Keratinocyte (primary cell): Measurements from ENCODE around the gene GSTA5.

Source experiments
- EZH2 ChIP-seq: IDR thresholded peaks from one replicate; pipeline ENCODE4 v1.6.1; 2012; ENCODE audit warnings: inconsistent platforms, mild to moderate bottlenecking, low read length, moderate library complexity
- TF ChIP-seq, protein P1 (sequence below), 3 experiments: IDR thresholded peaks in 1 of 3; conservative IDR thresholded peaks in 1 of 3; optimal IDR thresholded peaks in 1 of 3; 2 replicates in 2 of 3; 3 replicates in 1 of 3; pipeline versions ENCODE3 to v1.5.1; 2011; ENCODE audit warnings: low read length in 3 of 3, mild to moderate bottlenecking in 3 of 3, moderate library complexity in 2 of 3, control low read depth in 1 of 3, inconsistent platforms in 1 of 3; ENCODE audit not compliant: insufficient read depth in 2 of 3; ENCODE audit errors: extremely low read depth in 1 of 3

DNA sequence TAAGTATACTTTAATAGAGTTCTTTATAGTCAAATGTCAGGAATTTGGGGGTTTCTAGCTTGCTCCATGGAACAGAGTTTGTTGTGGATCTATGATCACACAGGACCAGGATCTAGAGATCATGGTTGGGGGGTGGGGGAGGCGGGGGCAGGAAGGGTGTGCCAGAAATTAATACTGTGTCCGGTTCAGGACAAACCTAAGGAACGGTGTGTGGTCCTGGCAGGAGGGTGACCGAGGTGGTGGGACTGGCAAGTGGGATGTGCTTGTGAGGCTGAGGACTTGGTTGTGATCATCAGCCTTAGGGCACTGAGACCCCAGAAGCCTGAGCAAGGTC is 41.0 kb upstream of the GSTA5 start:
- TF ChIP-seq, protein P1, sequence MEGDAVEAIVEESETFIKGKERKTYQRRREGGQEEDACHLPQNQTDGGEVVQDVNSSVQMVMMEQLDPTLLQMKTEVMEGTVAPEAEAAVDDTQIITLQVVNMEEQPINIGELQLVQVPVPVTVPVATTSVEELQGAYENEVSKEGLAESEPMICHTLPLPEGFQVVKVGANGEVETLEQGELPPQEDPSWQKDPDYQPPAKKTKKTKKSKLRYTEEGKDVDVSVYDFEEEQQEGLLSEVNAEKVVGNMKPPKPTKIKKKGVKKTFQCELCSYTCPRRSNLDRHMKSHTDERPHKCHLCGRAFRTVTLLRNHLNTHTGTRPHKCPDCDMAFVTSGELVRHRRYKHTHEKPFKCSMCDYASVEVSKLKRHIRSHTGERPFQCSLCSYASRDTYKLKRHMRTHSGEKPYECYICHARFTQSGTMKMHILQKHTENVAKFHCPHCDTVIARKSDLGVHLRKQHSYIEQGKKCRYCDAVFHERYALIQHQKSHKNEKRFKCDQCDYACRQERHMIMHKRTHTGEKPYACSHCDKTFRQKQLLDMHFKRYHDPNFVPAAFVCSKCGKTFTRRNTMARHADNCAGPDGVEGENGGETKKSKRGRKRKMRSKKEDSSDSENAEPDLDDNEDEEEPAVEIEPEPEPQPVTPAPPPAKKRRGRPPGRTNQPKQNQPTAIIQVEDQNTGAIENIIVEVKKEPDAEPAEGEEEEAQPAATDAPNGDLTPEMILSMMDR (optimal IDR thresholded peaks at IDR 0.05 in 1 of 3, IDR thresholded peaks at IDR 0.05 in 1 of 3, conservative IDR thresholded peaks at IDR 0.05 in 1 of 3; ENCODE audit: extremely low read depth in 1 of 3, insufficient read depth in 2 of 3, low read length in 3 of 3) = no peak
- TF ChIP-seq EZH2 = no peak
